Measurements from ENCODE around the gene SPPL2A. TPM values are rescaled to one million over a fixed set of nuclear protein-coding genes. Genes with fewer than 3 reads are reported as not detected.
A peak's percentile ranks its signal among the peaks of the same experiment; 100 is the strongest.

Gene SPPL2A
- total and polyA plus RNA-seq, 7 experiments from 2014 or later: 40.6 to 100 (median 54.2) TPM

DNA sequence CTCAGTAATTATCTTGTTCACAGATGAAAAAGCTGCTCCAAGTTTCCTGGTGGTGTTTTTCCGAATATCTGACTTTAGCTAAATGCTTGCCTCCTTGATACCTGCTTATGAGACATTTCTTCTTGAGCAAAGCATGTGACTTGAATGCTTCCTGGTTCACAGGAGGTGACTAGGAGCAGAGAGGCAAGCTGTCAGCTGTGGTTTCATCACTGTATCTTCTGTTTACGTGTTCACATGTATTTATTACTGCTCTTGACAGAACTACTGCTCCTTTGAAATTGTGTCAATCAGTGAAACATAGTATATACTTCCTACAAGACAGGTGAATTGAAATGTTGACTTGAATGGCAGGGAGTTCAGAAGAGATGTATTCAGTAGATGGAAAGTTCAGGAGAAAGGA lies 8.9 kb upstream of the SPPL2A start:
- ATAC-seq: peak; percentile 79
- Mint-ChIP-seq H3K4me3 (peak overlapping the region in 1 of 10 donors; percentile 44), H3K9me3 (peaks cover 0 to 3% (median 0%) of the 10 kb centered on the region in 11 donors), H3K36me3 (no peaks in the 10 kb centered on the region), H3K27me3 (no peaks in the 10 kb centered on the region), H3K27ac (peak overlapping the region in 8 of 9 donors; percentile 13 to 73 (median 60)), H3K4me1 (peaks cover 0 to 11% (median 6%) of the 10 kb centered on the region in 7 donors)
- CTCF ChIA-PET: no interaction called here
- Histone ChIP-seq H3K4me1 (ENCODE audit: control insufficient read depth in 2 of 2, insufficient read depth in 2 of 2, low read length in 2 of 2) (no peaks in the 10 kb centered on the region), H3K4me3 (ENCODE audit: low read length) (no peak overlapping the region), H3K27me3 (ENCODE audit: control insufficient read depth in 2 of 2, insufficient read depth in 2 of 2, low read length in 2 of 2) (no peaks in the 10 kb centered on the region), H3K27ac (ENCODE audit: low read depth, low read length) (no peak overlapping the region), H3K36me3 (ENCODE audit: control insufficient read depth in 2 of 3, insufficient read depth in 3 of 3, low read length in 3 of 3) (no peaks in the 10 kb centered on the region), H3K9me3 (ENCODE audit: control insufficient read depth in 2 of 3, low read length in 3 of 3) (no peaks in the 10 kb centered on the region)
- peak in 6 of 9 donors; percentile 25 to 51 (median 36) for DNase-seq
- POLR2A ChIA-PET: no interaction called here
- intact Hi-C loops (cut with micrococcal nuclease): no loop called here

DNA sequence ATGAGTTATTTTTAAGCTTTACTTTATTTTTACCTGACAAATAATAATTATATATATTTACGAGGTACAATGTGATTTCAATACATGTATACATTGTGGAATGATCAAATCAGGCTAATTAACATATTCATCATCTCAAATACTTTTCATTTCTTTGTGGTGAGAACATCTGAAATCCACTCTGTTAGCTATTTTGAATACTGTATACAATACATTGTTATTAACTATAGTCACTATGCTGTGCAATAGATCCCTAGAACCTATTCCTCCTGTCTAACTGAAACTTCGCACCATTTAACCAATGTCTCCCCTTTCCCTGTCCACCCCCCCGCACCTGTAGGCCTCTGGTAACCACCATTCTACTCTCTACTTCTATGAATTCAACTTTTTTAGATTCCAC lies 7.9 kb upstream of the SPPL2A start:
- no peaks in the 10 kb centered on the region for H3K27me3 ChIP-seq (ENCODE audit: control insufficient read depth in 2 of 2, insufficient read depth in 2 of 2, low read length in 2 of 2)
- Mint-ChIP-seq H3K27ac (peak overlapping the region in 2 of 9 donors; percentile 5 to 26), H3K36me3 (no peaks in the 10 kb centered on the region), H3K4me3 (no peak overlapping the region), H3K4me1 (peaks cover 0 to 11% (median 6%) of the 10 kb centered on the region in 7 donors), H3K27me3 (no peaks in the 10 kb centered on the region), H3K9me3 (peaks cover 0 to 3% (median 0%) of the 10 kb centered on the region in 11 donors)
- H3K9me3 ChIP-seq (ENCODE audit: control insufficient read depth in 2 of 3, low read length in 3 of 3): no peaks in the 10 kb centered on the region
- H3K4me3 ChIP-seq (ENCODE audit: low read length): no peak overlapping the region
- DNase-seq: no peak
- ChIA-PET CTCF (interaction anchor here (0.7 kb wide), 1 partner anchor 127 kb away, joined by 3 read pairs; no protein-coding TSS in a partner anchor), POLR2A (interaction anchor here (0.6 kb wide), 1 partner anchor 423 kb away, joined by 3 read pairs; no protein-coding TSS in a partner anchor)
- no peaks in the 10 kb centered on the region for H3K36me3 ChIP-seq (ENCODE audit: control insufficient read depth in 2 of 3, insufficient read depth in 3 of 3, low read length in 3 of 3)
- no peak overlapping the region for H3K27ac ChIP-seq (ENCODE audit: low read depth, low read length)
- no peak for ATAC-seq
- intact Hi-C loops (cut with micrococcal nuclease): no loop called here
- no peaks in the 10 kb centered on the region for H3K4me1 ChIP-seq (ENCODE audit: control insufficient read depth in 2 of 2, insufficient read depth in 2 of 2, low read length in 2 of 2)

DNA sequence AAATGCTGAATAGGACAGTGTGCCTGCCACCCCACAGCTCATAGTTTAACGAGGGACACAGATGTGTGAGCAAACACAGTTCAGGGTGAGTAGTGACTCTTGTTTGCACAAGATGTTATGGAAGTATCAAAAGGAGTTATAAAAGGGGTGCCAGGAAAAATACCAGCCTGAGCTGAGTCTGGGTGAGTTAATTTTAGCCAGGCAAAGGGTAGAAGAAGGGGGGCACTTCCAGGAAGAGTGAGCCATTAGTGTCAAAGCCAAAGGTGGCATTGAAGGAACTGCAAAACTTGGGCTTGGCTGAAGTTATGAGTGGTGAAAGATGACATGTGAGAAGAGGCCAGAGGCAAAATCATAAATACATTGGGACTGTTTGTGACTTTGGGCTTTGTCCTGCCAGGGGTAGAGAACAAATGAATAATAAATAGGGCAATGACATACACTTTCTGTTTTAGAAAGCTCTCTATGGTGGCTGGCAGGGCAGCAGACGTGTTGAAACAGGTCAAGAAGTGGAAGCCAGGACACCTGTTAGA lies 1.9 kb upstream of the SPPL2A start:
- DNase-seq: no peak
- H3K4me3 ChIP-seq (ENCODE audit: low read length): no peak overlapping the region
- ATAC-seq: no peak
- H3K27me3 ChIP-seq (ENCODE audit: control insufficient read depth in 2 of 2, insufficient read depth in 2 of 2, low read length in 2 of 2): no peaks in the 10 kb centered on the region
- H3K4me1 ChIP-seq (ENCODE audit: control insufficient read depth in 2 of 2, insufficient read depth in 2 of 2, low read length in 2 of 2): no peaks in the 10 kb centered on the region
- Mint-ChIP-seq H3K4me1 (peaks cover 22 to 41% (median 40%) of the 10 kb centered on the region in 7 donors), H3K36me3 (peaks cover 0 to 6% (median 0%) of the 10 kb centered on the region in 5 donors), H3K27ac (peak overlapping the region; percentile 2 to 91 (median 69)), H3K4me3 (peak overlapping the region in 6 of 10 donors; percentile 2 to 95 (median 88)), H3K27me3 (no peaks in the 10 kb centered on the region), H3K9me3 (peaks cover 0 to 1% (median 0%) of the 10 kb centered on the region in 11 donors)
- intact Hi-C loops (cut with micrococcal nuclease): loop anchor here (10.0 kb wide), 5 partner anchors 343 to 1893 kb away; partner anchors contain the start of genes COPS2 (in 1 of the 2), EID1 (in 1 of the 2), GABPB1 (in 1 of the 2) and SLC27A2 (in 1 of the 2)
- ChIA-PET POLR2A (interaction anchor here (0.5 kb wide), 1 partner anchor 10 kb away, joined by 4 read pairs; no protein-coding TSS in a partner anchor), CTCF (no interaction called here)
- no peak overlapping the region for H3K27ac ChIP-seq (ENCODE audit: low read depth, low read length)
- H3K36me3 ChIP-seq (ENCODE audit: control insufficient read depth in 2 of 3, insufficient read depth in 3 of 3, low read length in 3 of 3): peaks cover 0 to 5% (median 0%) of the 10 kb centered on the region in 3 experiments
- no peaks in the 10 kb centered on the region for H3K9me3 ChIP-seq (ENCODE audit: control insufficient read depth in 2 of 3, low read length in 3 of 3)

DNA sequence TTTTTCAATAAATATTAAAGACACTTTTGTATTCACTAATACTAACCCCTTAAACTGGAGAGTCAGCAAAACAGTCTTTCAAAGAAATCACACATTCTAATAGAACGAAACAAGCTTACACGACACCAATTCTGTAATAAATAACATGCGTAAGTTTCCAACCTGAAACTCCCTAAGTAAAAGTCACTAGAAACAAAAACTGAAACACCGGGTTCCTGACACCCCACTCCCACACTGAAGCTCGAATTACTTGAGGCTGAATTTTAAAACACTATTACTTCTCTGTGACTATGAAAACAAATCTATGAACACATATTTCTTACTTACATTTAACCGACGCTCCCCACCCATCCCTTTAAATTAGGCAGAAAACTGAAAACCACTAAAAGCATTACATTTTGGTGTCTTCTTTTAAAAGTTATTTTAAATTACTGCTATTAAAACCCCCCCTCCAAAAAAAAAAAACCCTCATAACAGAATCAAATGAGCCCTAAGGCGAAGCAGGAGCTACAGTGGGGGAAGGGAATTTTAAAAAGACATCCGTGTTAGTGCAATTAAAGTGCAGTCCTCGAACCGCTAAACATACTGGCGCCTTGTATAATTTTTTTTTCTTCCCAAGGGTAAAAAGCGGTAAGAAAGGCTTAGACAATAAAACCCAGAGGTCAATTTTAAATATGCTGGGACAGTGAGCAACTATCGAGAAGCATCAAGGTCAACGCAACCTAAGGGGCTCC lies 878 bp downstream of the SPPL2A start:
- peaks cover 27 to 66% (median 55%) of the 10 kb centered on the region in 7 donors for H3K4me1 Mint-ChIP-seq
- intact Hi-C loops (cut with micrococcal nuclease): loop anchor here (1.0 to 10.0 kb wide), 15 partner anchors 14 to 1890 kb away; partner anchors contain the start of genes TRPM7 (in 2 of the 2), USP8 (in 2 of the 2), AP4E1 (in 1 of the 2) and COPS2 (in 1 of the 2)
- ATAC-seq: peak; percentile 3

DNA sequence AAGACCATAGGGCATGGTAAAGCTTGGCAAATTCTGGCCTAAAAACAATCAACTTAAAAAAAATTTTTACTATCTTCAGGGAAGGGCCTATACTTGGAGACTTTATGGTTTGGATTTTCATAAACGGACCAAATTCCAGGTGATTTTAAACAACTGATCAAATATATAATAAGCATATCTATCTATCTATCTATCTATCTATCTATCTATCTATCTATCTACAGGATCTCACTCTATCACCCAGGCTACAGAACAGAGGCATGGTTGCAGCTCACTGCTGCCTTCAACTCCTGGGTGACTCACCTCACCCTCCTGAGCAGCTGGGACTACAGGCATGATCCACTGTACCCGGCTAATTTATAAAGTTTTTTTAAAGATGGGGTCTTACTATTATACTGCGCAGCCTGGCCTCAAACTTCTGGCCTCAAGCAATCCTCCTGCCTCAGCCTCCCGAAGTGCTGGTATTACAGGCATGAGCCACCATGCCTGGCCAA lies 6.7 kb downstream of the SPPL2A start:
- Histone ChIP-seq H3K27ac (ENCODE audit: low read depth, low read length) (no peak overlapping the region), H3K36me3 (ENCODE audit: control insufficient read depth in 2 of 3, insufficient read depth in 3 of 3, low read length in 3 of 3) (no peaks in the 10 kb centered on the region), H3K27me3 (ENCODE audit: control insufficient read depth in 2 of 2, insufficient read depth in 2 of 2, low read length in 2 of 2) (no peaks in the 10 kb centered on the region), H3K4me1 (ENCODE audit: control insufficient read depth in 2 of 2, insufficient read depth in 2 of 2, low read length in 2 of 2) (no peaks in the 10 kb centered on the region), H3K9me3 (ENCODE audit: control insufficient read depth in 2 of 3, low read length in 3 of 3) (no peaks in the 10 kb centered on the region), H3K4me3 (ENCODE audit: low read length) (no peak overlapping the region)
- ATAC-seq (no peak), DNase-seq (no peak)
- H3K36me3 Mint-ChIP-seq: peaks cover 0 to 17% (median 6%) of the 10 kb centered on the region in 5 donors
- ChIA-PET CTCF (interaction anchor here (0.6 kb wide), 1 partner anchor 29 kb away, joined by 3 read pairs; no protein-coding TSS in a partner anchor), POLR2A (no interaction called here)
- H3K27ac Mint-ChIP-seq: no peak overlapping the region
- no peaks in the 10 kb centered on the region for H3K27me3 Mint-ChIP-seq
- intact Hi-C loops (cut with micrococcal nuclease): no loop called here
- no peaks in the 10 kb centered on the region for H3K9me3 Mint-ChIP-seq
- no peak overlapping the region for H3K4me3 Mint-ChIP-seq
- peaks cover 18 to 69% (median 48%) of the 10 kb centered on the region in 7 donors for H3K4me1 Mint-ChIP-seq

More for the DNA sequence above, 878 bp downstream of the SPPL2A start:
- H3K4me3 Mint-ChIP-seq: peak overlapping the region; percentile 81 to 97 (median 90)
- H3K27ac ChIP-seq (ENCODE audit: low read depth, low read length): peak overlapping the region; percentile 90
- ChIA-PET POLR2A (interaction anchor here (0.7 to 2.0 kb wide), 6 partner anchors 8 to 255 kb away, joined by 3 to 8 read pairs (median 4); partner anchors contain the start of gene TRPM7), CTCF (interaction anchor here (0.7 to 1.5 kb wide), 3 partner anchors 15 to 411 kb away, joined by 3 to 4 read pairs (median 3); no protein-coding TSS in a partner anchor)
- no peaks in the 10 kb centered on the region for H3K4me1 ChIP-seq (ENCODE audit: control insufficient read depth in 2 of 2, insufficient read depth in 2 of 2, low read length in 2 of 2)
- peak overlapping the region; percentile 77 for H3K4me3 ChIP-seq (ENCODE audit: low read length)
- peak in 8 of 9 donors; percentile 5 to 31 (median 22) for DNase-seq
- no peaks in the 10 kb centered on the region for H3K27me3 Mint-ChIP-seq
- no peaks in the 10 kb centered on the region for H3K9me3 ChIP-seq (ENCODE audit: control insufficient read depth in 2 of 3, low read length in 3 of 3)
- H3K36me3 ChIP-seq (ENCODE audit: control insufficient read depth in 2 of 3, insufficient read depth in 3 of 3, low read length in 3 of 3): peaks cover 0 to 5% (median 0%) of the 10 kb centered on the region in 3 experiments
- peaks cover 0 to 12% (median 0%) of the 10 kb centered on the region in 5 donors for H3K36me3 Mint-ChIP-seq
- peaks cover 0 to 1% (median 0%) of the 10 kb centered on the region in 11 donors for H3K9me3 Mint-ChIP-seq
- H3K27me3 ChIP-seq (ENCODE audit: control insufficient read depth in 2 of 2, insufficient read depth in 2 of 2, low read length in 2 of 2): no peaks in the 10 kb centered on the region
- peak overlapping the region; percentile 78 to 98 (median 91) for H3K27ac Mint-ChIP-seq

DNA sequence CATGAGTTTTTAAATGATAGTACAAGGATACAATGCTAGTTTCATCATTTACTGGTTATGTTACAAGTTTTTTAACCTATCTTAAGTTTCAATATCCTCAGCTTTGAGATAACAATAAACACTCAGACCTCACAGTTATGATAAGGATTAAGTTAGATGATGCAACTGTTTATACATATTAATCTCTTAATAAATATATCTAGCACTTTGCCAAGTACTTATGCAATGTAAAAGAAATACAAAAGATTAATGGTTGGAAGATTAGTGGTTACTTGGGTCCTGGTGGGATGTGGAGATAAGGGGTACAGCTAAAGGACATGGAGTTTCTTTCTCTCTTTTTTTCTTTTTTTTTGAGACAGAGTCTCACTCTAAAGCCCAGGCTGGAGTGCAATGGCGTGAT lies 12.0 kb downstream of the SPPL2A start:
- peaks cover 0 to 15% of the 10 kb centered on the region in 2 donors for H3K4me1 ChIP-seq (ENCODE audit: control insufficient read depth in 2 of 2, insufficient read depth in 2 of 2, low read length in 2 of 2)
- POLR2A ChIA-PET: interaction anchor here (0.5 to 2.1 kb wide), 2 partner anchors 11 to 15 kb away, joined by 3 to 6 read pairs; no protein-coding TSS in a partner anchor
- H3K4me1 Mint-ChIP-seq: peaks cover 10 to 51% (median 32%) of the 10 kb centered on the region in 7 donors

More for the DNA sequence above, 12.0 kb downstream of the SPPL2A start:
- Histone ChIP-seq H3K9me3 (ENCODE audit: control insufficient read depth in 2 of 3, low read length in 3 of 3) (no peaks in the 10 kb centered on the region), H3K36me3 (ENCODE audit: control insufficient read depth in 2 of 3, insufficient read depth in 3 of 3, low read length in 3 of 3) (peaks cover 0 to 11% (median 4%) of the 10 kb centered on the region in 3 experiments), H3K27me3 (ENCODE audit: control insufficient read depth in 2 of 2, insufficient read depth in 2 of 2, low read length in 2 of 2) (no peaks in the 10 kb centered on the region), H3K4me3 (ENCODE audit: low read length) (no peak overlapping the region), H3K27ac (ENCODE audit: low read depth, low read length) (no peak overlapping the region)
- H3K36me3 Mint-ChIP-seq: peaks cover 0 to 16% (median 6%) of the 10 kb centered on the region in 5 donors
- ATAC-seq (peak; percentile 45), DNase-seq (no peak)
- CTCF ChIA-PET: interaction anchor here (1.1 kb wide), 1 partner anchor 19 kb away, joined by 3 read pairs; no protein-coding TSS in a partner anchor
- H3K4me3 Mint-ChIP-seq: no peak overlapping the region
- H3K27ac Mint-ChIP-seq: no peak overlapping the region
- intact Hi-C loops (cut with micrococcal nuclease): no loop called here
- H3K9me3 Mint-ChIP-seq: no peaks in the 10 kb centered on the region
- no peaks in the 10 kb centered on the region for H3K27me3 Mint-ChIP-seq

All from naive thymus-derived CD4-positive, alpha-beta T cell (primary cell).